Pulmonary artery endothelial cell (primary cell): Measurements from ENCODE around the gene RALGPS1. TPM values are rescaled to one million over a fixed set of nuclear protein-coding genes. Genes with fewer than 3 reads are reported as not detected.
A peak's percentile ranks its signal among the peaks of the same experiment; 100 is the strongest.

Experiments
- DNase-seq: peaks from one replicate; pipeline ENCODE4 v3.0.0-alpha.2; 2011; ENCODE audit warnings: low read depth, low spot score
- total RNA-seq: library from RNA; depleted of rRNA; stranded (reverse); fragments of >200 nt; gene quantifications from 2 replicates; pipeline ENCODE4 v1.2.3, GENCODE V29; 2014

Gene RALGPS1
- total RNA-seq, 1 donor from 2014 or later, result 2.4 TPM

GRCh38 chr9:127050591-127051001 is 136.0 kb downstream of the RALGPS1 start:
- DNase-seq, result no peak

- no peak for DNase-seq
These were observed 137.5 kb downstream of the RALGPS1 start for GRCh38 chr9:127051881-127052595.

GRCh38 chr9:127053057-127053821 is 138.7 kb downstream of the RALGPS1 start:
- DNase-seq, result no peak

GRCh38 chr9:127053960-127054359 is 139.4 kb downstream of the RALGPS1 start:
- no peak for DNase-seq

GRCh38 chr9:127055745-127056402 is 141.3 kb downstream of the RALGPS1 start:
- no peak for DNase-seq

- no peak for DNase-seq
These were observed 141.9 kb downstream of the RALGPS1 start for GRCh38 chr9:127056446-127056845.

- no peak for DNase-seq
These were observed 143.5 kb downstream of the RALGPS1 start for GRCh38 chr9:127058011-127058644.

- no peak for DNase-seq
These were observed 144.1 kb downstream of the RALGPS1 start for GRCh38 chr9:127058645-127059021.

GRCh38 chr9:127059030-127059429 is 144.4 kb downstream of the RALGPS1 start:
- DNase-seq, result no peak

GRCh38 chr9:127059765-127060361 is 145.3 kb downstream of the RALGPS1 start:
- DNase-seq, result no peak

GRCh38 chr9:127061411-127061810 is 146.8 kb downstream of the RALGPS1 start:
- no peak for DNase-seq

- DNase-seq, result no peak
These were observed 149.8 kb downstream of the RALGPS1 start for GRCh38 chr9:127064335-127064734.

GRCh38 chr9:127065592-127065991 is 151.0 kb downstream of the RALGPS1 start:
- peak; percentile 89 for DNase-seq

GRCh38 chr9:127066060-127066850 is 151.7 kb downstream of the RALGPS1 start:
- DNase-seq, result no peak

GRCh38 chr9:127066851-127067136 is 152.2 kb downstream of the RALGPS1 start:
- DNase-seq, result no peak

GRCh38 chr9:127067603-127068220 is 153.1 kb downstream of the RALGPS1 start:
- DNase-seq, result no peak

- DNase-seq, result no peak
These were observed 160.3 kb downstream of the RALGPS1 start for GRCh38 chr9:127074561-127075548.

- DNase-seq, result no peak
These were observed 161.2 kb downstream of the RALGPS1 start for GRCh38 chr9:127075624-127076372.
